DND-41 (cell line): ENCODE results near the gene NSD1.
A peak's percentile ranks its signal among the peaks of the same experiment; 100 is the strongest.

Experiments used
- EZH2 ChIP-seq: IDR thresholded peaks from 3 replicates; pipeline ENCODE4 v1.6.1; 2012; ENCODE audit warnings: borderline replicate concordance, low read depth, mild to moderate bottlenecking, moderate library complexity, low read length, inconsistent platforms; ENCODE audit not compliant: severe bottlenecking
- TF ChIP-seq, protein P1 (sequence below): IDR thresholded peaks from 2 replicates; pipeline ENCODE4 v1.5.1; 2012; ENCODE audit warnings: borderline replicate concordance, low read length, moderate library complexity, mild to moderate bottlenecking; ENCODE audit not compliant: poor library complexity, severe bottlenecking; ENCODE audit errors: extremely low read depth

DNA sequence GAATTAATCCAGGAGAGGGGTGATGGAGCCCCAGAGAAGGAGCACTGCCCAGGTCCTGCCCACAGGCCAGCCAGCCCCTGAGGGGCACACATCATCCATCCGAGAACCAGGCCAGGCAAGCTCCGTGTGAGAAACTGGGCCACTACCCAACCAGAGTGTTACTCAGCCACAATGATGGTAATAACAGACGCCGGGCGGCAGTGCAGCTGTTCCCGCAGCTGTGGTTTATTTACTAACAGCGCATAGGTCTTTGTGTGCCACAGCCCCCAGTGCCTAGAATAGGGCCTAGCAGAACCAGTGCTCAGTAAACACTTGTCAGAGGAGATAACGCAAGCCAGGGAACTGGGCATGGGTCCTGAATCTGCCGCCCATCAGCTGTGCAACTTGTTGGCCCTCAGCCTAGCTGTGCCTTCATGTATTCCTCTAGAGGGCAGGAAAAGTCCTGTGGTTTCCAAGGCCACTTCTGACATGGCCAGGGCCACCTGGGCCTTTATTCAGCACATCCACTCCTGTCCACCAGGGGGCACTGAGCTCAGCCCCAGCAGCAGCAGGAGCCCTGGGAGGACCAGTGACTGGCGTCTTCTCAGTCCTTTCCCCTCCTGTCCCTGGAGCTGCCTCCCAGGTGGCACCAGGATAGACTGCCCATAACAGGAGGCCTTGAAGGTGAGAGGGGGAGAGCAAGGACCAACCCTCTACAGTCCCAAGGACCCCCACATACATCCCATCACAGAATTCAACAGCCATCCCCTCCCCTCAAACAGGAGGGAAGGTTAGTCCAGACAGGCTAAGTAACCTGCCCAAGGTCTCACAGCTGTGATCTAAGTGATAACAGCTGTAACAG, 176.0 kb downstream of the NSD1 start:
- TF ChIP-seq, protein P1, sequence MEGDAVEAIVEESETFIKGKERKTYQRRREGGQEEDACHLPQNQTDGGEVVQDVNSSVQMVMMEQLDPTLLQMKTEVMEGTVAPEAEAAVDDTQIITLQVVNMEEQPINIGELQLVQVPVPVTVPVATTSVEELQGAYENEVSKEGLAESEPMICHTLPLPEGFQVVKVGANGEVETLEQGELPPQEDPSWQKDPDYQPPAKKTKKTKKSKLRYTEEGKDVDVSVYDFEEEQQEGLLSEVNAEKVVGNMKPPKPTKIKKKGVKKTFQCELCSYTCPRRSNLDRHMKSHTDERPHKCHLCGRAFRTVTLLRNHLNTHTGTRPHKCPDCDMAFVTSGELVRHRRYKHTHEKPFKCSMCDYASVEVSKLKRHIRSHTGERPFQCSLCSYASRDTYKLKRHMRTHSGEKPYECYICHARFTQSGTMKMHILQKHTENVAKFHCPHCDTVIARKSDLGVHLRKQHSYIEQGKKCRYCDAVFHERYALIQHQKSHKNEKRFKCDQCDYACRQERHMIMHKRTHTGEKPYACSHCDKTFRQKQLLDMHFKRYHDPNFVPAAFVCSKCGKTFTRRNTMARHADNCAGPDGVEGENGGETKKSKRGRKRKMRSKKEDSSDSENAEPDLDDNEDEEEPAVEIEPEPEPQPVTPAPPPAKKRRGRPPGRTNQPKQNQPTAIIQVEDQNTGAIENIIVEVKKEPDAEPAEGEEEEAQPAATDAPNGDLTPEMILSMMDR, result peak; percentile 90
- TF ChIP-seq EZH2, result no peak
